GM23338 (cell line): Measurements from ENCODE around the gene INHBB. TPM values are rescaled to one million over a fixed set of nuclear protein-coding genes. Genes with fewer than 3 reads are reported as not detected.

Experiments used
- ATAC-seq: fragments of 200-7000 bp; cut with Tn5 transposase; 3 replicates; pipeline ENCODE4 v1.9.1; 2020
- DNase-seq: peaks from one replicate; pipeline ENCODE4 v3.0.0-alpha.2; 2015; ENCODE audit warnings: low spot score
- H2AFZ ChIP-seq: fragments of 200-600 bp; sonication (generic); 2 replicates; pipeline ENCODE4 v1.8.0; 2016; ENCODE audit warnings: antibody characterized with exemption, mild to moderate bottlenecking, moderate library complexity
- H3F3A ChIP-seq: fragments of 200-600 bp; sonication (generic); replicated peaks from 2 replicates; pipeline ENCODE4 v1.8.0; 2017; ENCODE audit warnings: antibody characterized with exemption, mixed run types, low read depth
- H3K27ac ChIP-seq: fragments of 200-600 bp; sonication (generic); 2 replicates; pipeline ENCODE4 v1.6.1; 2016; ENCODE audit warnings: low read depth
- H3K27me3 ChIP-seq: fragments of 200-600 bp; sonication (generic); 2 replicates; pipeline ENCODE4 v1.8.0; 2016; ENCODE audit warnings: mild to moderate bottlenecking, mixed run types, moderate library complexity; ENCODE audit not compliant: insufficient read depth
- H3K36me3 ChIP-seq: fragments of 200-600 bp; sonication (generic); 2 replicates; pipeline ENCODE4 v1.8.0; 2016; ENCODE audit warnings: mild to moderate bottlenecking; ENCODE audit not compliant: insufficient read depth
- H3K4me1 ChIP-seq: fragments of 200-600 bp; sonication (generic); 2 replicates; pipeline ENCODE4 v1.8.0; 2016; ENCODE audit warnings: mild to moderate bottlenecking, moderate library complexity; ENCODE audit not compliant: insufficient read depth
- H3K4me2 ChIP-seq: fragments of 200-600 bp; sonication (generic); 2 replicates; pipeline ENCODE4 v1.7.1; 2017; ENCODE audit warnings: mixed run types
- H3K4me3 ChIP-seq: fragments of 200-600 bp; sonication (generic); 2 replicates; pipeline ENCODE4 v1.6.1; 2016; ENCODE audit warnings: mixed run types
- H3K79me2 ChIP-seq: fragments of 200-600 bp; sonication (generic); replicated peaks from 2 replicates; pipeline ENCODE4 v1.8.0; 2017; ENCODE audit warnings: mild to moderate bottlenecking; ENCODE audit not compliant: insufficient read depth
- H3K9me2 ChIP-seq: fragments of 200-600 bp; sonication (generic); 2 replicates; pipeline ENCODE4 v1.8.0; 2017; ENCODE audit not compliant: insufficient read depth
- H4K20me1 ChIP-seq: fragments of 200-600 bp; sonication (generic); replicated peaks from 2 replicates; pipeline ENCODE4 v1.8.0; 2017; ENCODE audit warnings: mild to moderate bottlenecking; ENCODE audit not compliant: insufficient read depth
- H3K27ac Mint-ChIP-seq: 2 replicates; pipeline ENCODE4 v1.8.0; 2020; ENCODE audit warnings: inconsistent platforms, mild to moderate bottlenecking, moderate library complexity, mixed read lengths
- H3K27me3 Mint-ChIP-seq: 3 replicates; pipeline ENCODE4 v1.8.0; 2022; ENCODE audit warnings: low read depth, mild to moderate bottlenecking, moderate library complexity, mixed read lengths, inconsistent platforms; ENCODE audit not compliant: insufficient read depth, poor library complexity
- H3K36me3 Mint-ChIP-seq: 3 replicates; pipeline ENCODE4 v1.8.0; 2021; ENCODE audit warnings: low read depth, mild to moderate bottlenecking, inconsistent platforms, moderate library complexity, mixed read lengths
- H3K4me1 Mint-ChIP-seq: 3 replicates; pipeline ENCODE4 v1.8.0; 2020; ENCODE audit warnings: mild to moderate bottlenecking, inconsistent platforms, mixed read lengths
- H3K4me3 Mint-ChIP-seq: 3 replicates; pipeline ENCODE4 v1.8.0; 2021; ENCODE audit warnings: moderate library complexity, mild to moderate bottlenecking, inconsistent platforms, mixed read lengths
- H3K9me3 Mint-ChIP-seq: 3 replicates; pipeline ENCODE4 v1.8.0; 2020; ENCODE audit warnings: moderate library complexity, mild to moderate bottlenecking, inconsistent platforms, mixed read lengths
- CREB1 ChIP-seq: fragments of 250-450 bp; sonication (Bioruptor Pico); IDR thresholded peaks from 2 replicates; pipeline ENCODE4 v1.5.0; 2020; ENCODE audit warnings: low read depth, mild to moderate bottlenecking, moderate library complexity
- ETS1 ChIP-seq: IDR thresholded peaks from 2 replicates; pipeline ENCODE4 v1.6.1; 2016; ENCODE audit warnings: antibody characterized with exemption
- NANOG ChIP-seq: IDR thresholded peaks from 2 replicates; pipeline ENCODE4 v1.6.1; 2016; ENCODE audit warnings: antibody characterized with exemption, borderline replicate concordance
- POLR2AphosphoS5 ChIP-seq: IDR thresholded peaks from 2 replicates; pipeline ENCODE4 v1.6.1; 2016; ENCODE audit warnings: antibody characterized with exemption, low read depth
- REST ChIP-seq: IDR thresholded peaks from one replicate; pipeline ENCODE4 v1.6.1; 2018; ENCODE audit warnings: antibody characterized with exemption; ENCODE audit not compliant: unreplicated experiment
- STAT1 ChIP-seq: IDR thresholded peaks from one replicate; pipeline ENCODE4 v1.6.1; 2016; ENCODE audit warnings: antibody characterized with exemption; ENCODE audit not compliant: unreplicated experiment
- ZNF114 ChIP-seq: fragments of 250-450 bp; sonication (Bioruptor Pico); IDR thresholded peaks from 2 replicates; pipeline ENCODE4 v1.5.0; 2020; ENCODE audit warnings: mild to moderate bottlenecking, moderate library complexity
- ZNF331 ChIP-seq: fragments of 250-450 bp; sonication (Bioruptor Pico); IDR thresholded peaks from 2 replicates; pipeline ENCODE4 v1.5.0; 2020; ENCODE audit warnings: low read depth, mild to moderate bottlenecking, moderate library complexity
- ZNF462 ChIP-seq: fragments of 250-450 bp; sonication (Bioruptor Pico); IDR thresholded peaks from 2 replicates; pipeline ENCODE4 v1.5.0; 2020; ENCODE audit warnings: mild to moderate bottlenecking, moderate library complexity
- polyA plus RNA-seq: library from polyadenylated mRNA; unstranded; fragments of >200 nt; fragmentation: Nextera tagmentation; extraction: Ambion mirVana; gene quantifications from 2 replicates; pipeline ENCODE4 v1.2.1, GENCODE V29; 2016
- total RNA-seq: library from RNA; depleted of rRNA; stranded (reverse); fragments of >200 nt; shearing (Covaris generic); gene quantifications from 2 replicates; pipeline ENCODE4 v1.2.3, GENCODE V29; 2014

The INHBB gene
- total and polyA plus RNA-seq, 2 experiments from 2014 or later, result 0.21 TPM; not detected in 1

GRCh38 chr2:120318626-120319025, 27.3 kb upstream of the INHBB start (continued):
- TF ChIP-seq ZNF331 (CRISPR knock-in tag), result no peak
- TF ChIP-seq POLR2AphosphoS5, result no peak
- no peak for TF ChIP-seq NANOG
- no peak for TF ChIP-seq CREB1 (CRISPR knock-in tag)
- TF ChIP-seq ZNF462 (CRISPR knock-in tag), result no peak
- no peak for TF ChIP-seq ZNF114
- TF ChIP-seq ETS1, result no peak
- no peak for TF ChIP-seq STAT1

GRCh38 chr2:120319123-120319522, 26.8 kb upstream of the INHBB start:
- no peaks in the 10 kb centered on the region for H3F3A ChIP-seq
- H3K27ac ChIP-seq, result no peak overlapping the region
- H3K27me3 ChIP-seq, result peaks cover 6% of the 10 kb centered on the region; the same call in 1 of the 2 replicates
- H4K20me1 ChIP-seq, result no peaks in the 10 kb centered on the region
- H2AFZ ChIP-seq, result no peak overlapping the region
- H3K4me2 ChIP-seq, result no peak overlapping the region
- no peaks in the 10 kb centered on the region for H3K36me3 ChIP-seq
- peaks cover 30% of the 10 kb centered on the region for H3K27me3 Mint-ChIP-seq
- DNase-seq (no peak), ATAC-seq (no peak)
- no peaks in the 10 kb centered on the region; the same call in 2 of the 3 replicates for H3K36me3 Mint-ChIP-seq
- H3K79me2 ChIP-seq, result no peaks in the 10 kb centered on the region
- 0 out of 3 replicates have a peak, but pooled peaks cover 3% of the 10 kb centered on the region for H3K4me1 Mint-ChIP-seq
- no peak overlapping the region for H3K4me3 ChIP-seq
- no peaks in the 10 kb centered on the region; the same call in 2 of the 3 replicates for H3K9me3 Mint-ChIP-seq
- no peaks in the 10 kb centered on the region for H3K4me1 ChIP-seq
- no peak overlapping the region for H3K27ac Mint-ChIP-seq
- TF ChIP-seq REST, result no peak
- no peak for TF ChIP-seq ZNF114
- TF ChIP-seq POLR2AphosphoS5, result no peak
- no peak for TF ChIP-seq NANOG
- TF ChIP-seq ZNF331 (CRISPR knock-in tag), result no peak
- TF ChIP-seq CREB1 (CRISPR knock-in tag), result no peak
- H3K9me2 ChIP-seq, result no peaks in the 10 kb centered on the region
- H3K4me3 Mint-ChIP-seq, result no peak overlapping the region
